ENCODE data around the gene RERE.

Gene RERE

GRCh38 chr1:8487249-8487648, 330.2 kb downstream of the RERE start:
- no peak overlapping the region for H3K4me2 ChIP-seq
- H3K36me3 ChIP-seq = peaks cover 66% of the 10 kb centered on the region
- no peaks in the 10 kb centered on the region for H3K27me3 ChIP-seq
- no peak for TF ChIP-seq Cebpa-rat (IDR thresholded peaks at IDR 0.05)
- no peak overlapping the region for H3K4me3 ChIP-seq
- H3K9me3 ChIP-seq = no peaks in the 10 kb centered on the region
- no peak overlapping the region for H3K27ac ChIP-seq
- no peak overlapping the region for H3K9ac ChIP-seq
- peaks cover 39% of the 10 kb centered on the region for H4K20me1 ChIP-seq
- no peaks in the 10 kb centered on the region for H3K4me1 ChIP-seq

GRCh38 chr1:8486047-8486446, 331.4 kb downstream of the RERE start:
- H3K27me3 ChIP-seq = no peaks in the 10 kb centered on the region
- no peak for TF ChIP-seq Cebpa-rat (IDR thresholded peaks at IDR 0.05)
- no peak overlapping the region for H3K4me3 ChIP-seq
- H3K9ac ChIP-seq = no peak overlapping the region
- no peaks in the 10 kb centered on the region for H3K9me3 ChIP-seq
- H3K4me1 ChIP-seq = no peaks in the 10 kb centered on the region
- H3K27ac ChIP-seq = no peak overlapping the region
- no peak overlapping the region for H3K4me2 ChIP-seq
- peaks cover 41% of the 10 kb centered on the region for H4K20me1 ChIP-seq
- peaks cover 64% of the 10 kb centered on the region for H3K36me3 ChIP-seq

- no peak overlapping the region for H3K27ac ChIP-seq
- no peaks in the 10 kb centered on the region for H3K9me3 ChIP-seq
- H3K4me2 ChIP-seq = no peak overlapping the region
- H3K4me3 ChIP-seq = no peak overlapping the region
- no peaks in the 10 kb centered on the region for H3K4me1 ChIP-seq
- no peak overlapping the region for H3K9ac ChIP-seq
- H3K36me3 ChIP-seq = peaks cover 67% of the 10 kb centered on the region
- H4K20me1 ChIP-seq = peaks cover 61% of the 10 kb centered on the region
- no peaks in the 10 kb centered on the region for H3K27me3 ChIP-seq
- no peak for TF ChIP-seq Cebpa-rat (IDR thresholded peaks at IDR 0.05)
Observed at GRCh38 chr1:8483586-8483985, 333.9 kb downstream of the RERE start.

GRCh38 chr1:8482979-8483381, 334.5 kb downstream of the RERE start:
- no peak overlapping the region for H3K4me2 ChIP-seq
- peaks cover 65% of the 10 kb centered on the region for H3K36me3 ChIP-seq
- no peak overlapping the region for H3K9ac ChIP-seq
- no peaks in the 10 kb centered on the region for H3K27me3 ChIP-seq
- no peaks in the 10 kb centered on the region for H3K4me1 ChIP-seq
- H3K9me3 ChIP-seq = no peaks in the 10 kb centered on the region
- H3K27ac ChIP-seq = no peak overlapping the region
- no peak overlapping the region for H3K4me3 ChIP-seq
- peaks cover 67% of the 10 kb centered on the region for H4K20me1 ChIP-seq
- no peak for TF ChIP-seq Cebpa-rat (IDR thresholded peaks at IDR 0.05)

GRCh38 chr1:8481650-8482380, 335.6 kb downstream of the RERE start:
- peaks cover 73% of the 10 kb centered on the region for H4K20me1 ChIP-seq
- H3K27ac ChIP-seq = no peak overlapping the region
- no peaks in the 10 kb centered on the region for H3K27me3 ChIP-seq

GRCh38 chr1:8478566-8478965, 338.9 kb downstream of the RERE start:
- TF ChIP-seq Cebpa-rat (IDR thresholded peaks at IDR 0.05) = no peak
- H3K4me2 ChIP-seq = no peak overlapping the region
- H3K36me3 ChIP-seq = peaks cover 53% of the 10 kb centered on the region
- H3K9me3 ChIP-seq = no peaks in the 10 kb centered on the region
- H3K27me3 ChIP-seq = no peaks in the 10 kb centered on the region
- H4K20me1 ChIP-seq = peaks cover 86% of the 10 kb centered on the region
- H3K4me1 ChIP-seq = peaks cover 3% of the 10 kb centered on the region
- no peak overlapping the region for H3K27ac ChIP-seq
- H3K9ac ChIP-seq = no peak overlapping the region
- H3K4me3 ChIP-seq = no peak overlapping the region

More at GRCh38 chr1:8481650-8482380, 335.6 kb downstream of the RERE start:
- H3K9ac ChIP-seq = no peak overlapping the region
- no peak overlapping the region for H3K4me3 ChIP-seq
- no peak for TF ChIP-seq Cebpa-rat (IDR thresholded peaks at IDR 0.05)
- H3K4me1 ChIP-seq = no peaks in the 10 kb centered on the region
- no peak overlapping the region for H3K4me2 ChIP-seq
- H3K36me3 ChIP-seq = peaks cover 63% of the 10 kb centered on the region
- H3K9me3 ChIP-seq = no peaks in the 10 kb centered on the region

GRCh38 chr1:8477983-8478362, 339.5 kb downstream of the RERE start:
- TF ChIP-seq Cebpa-rat (IDR thresholded peaks at IDR 0.05) = no peak
- peaks cover 9% of the 10 kb centered on the region for H3K4me1 ChIP-seq
- no peak overlapping the region for H3K27ac ChIP-seq
- no peaks in the 10 kb centered on the region for H3K27me3 ChIP-seq
- H3K9ac ChIP-seq = no peak overlapping the region
- H3K36me3 ChIP-seq = peaks cover 54% of the 10 kb centered on the region
- no peak overlapping the region for H3K4me3 ChIP-seq
- no peak overlapping the region for H3K4me2 ChIP-seq
- peaks cover 92% of the 10 kb centered on the region for H4K20me1 ChIP-seq
- no peaks in the 10 kb centered on the region for H3K9me3 ChIP-seq

- H3K9ac ChIP-seq = no peak overlapping the region
- H3K27me3 ChIP-seq = no peaks in the 10 kb centered on the region
- H3K4me2 ChIP-seq = no peak overlapping the region
- no peak for TF ChIP-seq Cebpa-rat (IDR thresholded peaks at IDR 0.05)
- no peaks in the 10 kb centered on the region for H3K9me3 ChIP-seq
- H3K4me3 ChIP-seq = no peak overlapping the region
- H3K27ac ChIP-seq = no peak overlapping the region
- H4K20me1 ChIP-seq = peaks cover 96% of the 10 kb centered on the region
- peaks cover 54% of the 10 kb centered on the region for H3K36me3 ChIP-seq
- H3K4me1 ChIP-seq = peaks cover 15% of the 10 kb centered on the region
Observed at GRCh38 chr1:8477166-8477982, 340.1 kb downstream of the RERE start.

GRCh38 chr1:8476006-8476405, 341.4 kb downstream of the RERE start:
- no peak for TF ChIP-seq Cebpa-rat (IDR thresholded peaks at IDR 0.05)
- peaks cover 16% of the 10 kb centered on the region for H3K4me1 ChIP-seq
- no peak overlapping the region for H3K4me3 ChIP-seq
- no peaks in the 10 kb centered on the region for H3K27me3 ChIP-seq
- no peaks in the 10 kb centered on the region for H3K9me3 ChIP-seq
- no peak overlapping the region for H3K9ac ChIP-seq
- peaks cover 59% of the 10 kb centered on the region for H3K36me3 ChIP-seq
- H4K20me1 ChIP-seq = peaks cover 84% of the 10 kb centered on the region
- no peak overlapping the region for H3K4me2 ChIP-seq
- H3K27ac ChIP-seq = no peak overlapping the region

- no peak overlapping the region for H3K4me2 ChIP-seq
- peaks cover 80% of the 10 kb centered on the region for H4K20me1 ChIP-seq
- no peak overlapping the region for H3K9ac ChIP-seq
- no peak overlapping the region for H3K4me3 ChIP-seq
- no peak for TF ChIP-seq Cebpa-rat (IDR thresholded peaks at IDR 0.05)
- no peak overlapping the region for H3K27ac ChIP-seq
- H3K4me1 ChIP-seq = peaks cover 16% of the 10 kb centered on the region
- H3K36me3 ChIP-seq = peaks cover 52% of the 10 kb centered on the region
- no peaks in the 10 kb centered on the region for H3K9me3 ChIP-seq
- no peaks in the 10 kb centered on the region for H3K27me3 ChIP-seq
Observed at GRCh38 chr1:8474369-8474768, 343.1 kb downstream of the RERE start.
